RWPE2 (cell line): Measurements from ENCODE around the gene RRP12.
A peak's percentile ranks its signal among the peaks of the same experiment; 100 is the strongest.

Source experiments
- ATAC-seq: fragments of 200-7000 bp; cut with Tn5 transposase; 3 replicates; pipeline ENCODE4 v1.9.1; 2021; ENCODE audit warnings: low read depth
- DNase-seq: peaks from one replicate; pipeline ENCODE4 v3.0.0-alpha.2; 2020; ENCODE audit warnings: low spot score
- H3K27ac ChIP-seq: fragments of 450-650 bp; 2 replicates; pipeline ENCODE4 v1.5.1; 2017; ENCODE audit warnings: mild to moderate bottlenecking; ENCODE audit not compliant: poor library complexity, severe bottlenecking
- H3K27me3 ChIP-seq: fragments of 250-450 bp; sonication (Bioruptor Pico); 2 replicates; pipeline ENCODE4 v1.5.1; 2021; ENCODE audit warnings: mild to moderate bottlenecking, moderate library complexity; ENCODE audit not compliant: insufficient read depth, poor library complexity, severe bottlenecking
- H3K36me3 ChIP-seq: fragments of 250-450 bp; sonication (Bioruptor Pico); 2 replicates; pipeline ENCODE4 v1.5.1; 2020; ENCODE audit warnings: low read depth, mild to moderate bottlenecking, moderate library complexity
- H3K4me1 ChIP-seq: fragments of 250-450 bp; sonication (Bioruptor Pico); 2 replicates; pipeline ENCODE4 v1.5.1; 2021; ENCODE audit warnings: mild to moderate bottlenecking, moderate library complexity; ENCODE audit not compliant: insufficient read depth, poor library complexity, severe bottlenecking
- H3K4me3 ChIP-seq: fragments of 250-450 bp; sonication (Bioruptor Pico); 2 replicates; pipeline ENCODE4 v1.5.1; 2021; ENCODE audit warnings: mild to moderate bottlenecking, moderate library complexity; ENCODE audit not compliant: severe bottlenecking
- H3K9me3 ChIP-seq: fragments of 250-450 bp; sonication (Bioruptor Pico); 2 replicates; pipeline ENCODE4 v1.5.1; 2021; ENCODE audit warnings: mild to moderate bottlenecking, moderate library complexity; ENCODE audit not compliant: severe bottlenecking
- TF ChIP-seq, protein P1 (sequence below): fragments of 450-650 bp; IDR thresholded peaks from one replicate; pipeline ENCODE4 v1.5.1; 2017; ENCODE audit warnings: mild to moderate bottlenecking, moderate library complexity; ENCODE audit not compliant: poor library complexity, severe bottlenecking

Gene RRP12

GRCh38 chr10:97325754-97326153 is 75.4 kb downstream of the RRP12 start:
- Histone ChIP-seq H3K36me3 (no peaks in the 10 kb centered on the region), H3K4me1 (no peaks in the 10 kb centered on the region), H3K27me3 (no peaks in the 10 kb centered on the region), H3K9me3 (no peaks in the 10 kb centered on the region), H3K4me3 (no peak overlapping the region), H3K27ac (no peak overlapping the region)
- ATAC-seq (no peak), DNase-seq (no peak)
- TF ChIP-seq, protein P1, sequence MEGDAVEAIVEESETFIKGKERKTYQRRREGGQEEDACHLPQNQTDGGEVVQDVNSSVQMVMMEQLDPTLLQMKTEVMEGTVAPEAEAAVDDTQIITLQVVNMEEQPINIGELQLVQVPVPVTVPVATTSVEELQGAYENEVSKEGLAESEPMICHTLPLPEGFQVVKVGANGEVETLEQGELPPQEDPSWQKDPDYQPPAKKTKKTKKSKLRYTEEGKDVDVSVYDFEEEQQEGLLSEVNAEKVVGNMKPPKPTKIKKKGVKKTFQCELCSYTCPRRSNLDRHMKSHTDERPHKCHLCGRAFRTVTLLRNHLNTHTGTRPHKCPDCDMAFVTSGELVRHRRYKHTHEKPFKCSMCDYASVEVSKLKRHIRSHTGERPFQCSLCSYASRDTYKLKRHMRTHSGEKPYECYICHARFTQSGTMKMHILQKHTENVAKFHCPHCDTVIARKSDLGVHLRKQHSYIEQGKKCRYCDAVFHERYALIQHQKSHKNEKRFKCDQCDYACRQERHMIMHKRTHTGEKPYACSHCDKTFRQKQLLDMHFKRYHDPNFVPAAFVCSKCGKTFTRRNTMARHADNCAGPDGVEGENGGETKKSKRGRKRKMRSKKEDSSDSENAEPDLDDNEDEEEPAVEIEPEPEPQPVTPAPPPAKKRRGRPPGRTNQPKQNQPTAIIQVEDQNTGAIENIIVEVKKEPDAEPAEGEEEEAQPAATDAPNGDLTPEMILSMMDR, result no peak

GRCh38 chr10:97323501-97323900 is 77.6 kb downstream of the RRP12 start:
- DNase-seq (no peak), ATAC-seq (no peak)
- Histone ChIP-seq H3K4me3 (no peak overlapping the region), H3K27me3 (no peaks in the 10 kb centered on the region), H3K4me1 (no peaks in the 10 kb centered on the region), H3K27ac (no peak overlapping the region), H3K9me3 (no peaks in the 10 kb centered on the region), H3K36me3 (no peaks in the 10 kb centered on the region)
- TF ChIP-seq, protein P1, result no peak

DNA sequence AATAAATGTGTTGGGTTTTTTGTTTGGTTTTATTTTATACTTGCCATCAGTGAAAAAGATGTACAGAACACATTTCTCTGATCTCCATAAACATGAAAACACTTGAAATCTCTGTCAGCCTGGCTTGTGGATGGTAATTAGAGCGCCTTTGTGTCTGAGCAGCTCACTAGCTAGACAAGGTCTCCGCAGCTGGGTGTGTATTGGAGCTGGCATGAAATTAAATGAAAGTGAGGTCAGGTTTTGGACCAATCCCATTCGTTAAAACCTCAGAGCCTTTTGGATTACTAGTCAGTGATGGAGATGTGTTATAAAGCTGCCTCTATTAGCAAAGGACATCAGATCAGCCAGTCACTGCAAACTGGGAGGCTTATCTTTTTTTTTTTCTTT is 79.3 kb downstream of the RRP12 start:
- no peaks in the 10 kb centered on the region for H3K4me1 ChIP-seq
- H3K4me3 ChIP-seq, result no peak overlapping the region
- no peaks in the 10 kb centered on the region for H3K9me3 ChIP-seq
- DNase-seq, result no peak
- no peaks in the 10 kb centered on the region for H3K36me3 ChIP-seq
- no peak for ATAC-seq
- no peaks in the 10 kb centered on the region for H3K27me3 ChIP-seq
- no peak overlapping the region for H3K27ac ChIP-seq
- TF ChIP-seq, protein P1, result no peak

DNA sequence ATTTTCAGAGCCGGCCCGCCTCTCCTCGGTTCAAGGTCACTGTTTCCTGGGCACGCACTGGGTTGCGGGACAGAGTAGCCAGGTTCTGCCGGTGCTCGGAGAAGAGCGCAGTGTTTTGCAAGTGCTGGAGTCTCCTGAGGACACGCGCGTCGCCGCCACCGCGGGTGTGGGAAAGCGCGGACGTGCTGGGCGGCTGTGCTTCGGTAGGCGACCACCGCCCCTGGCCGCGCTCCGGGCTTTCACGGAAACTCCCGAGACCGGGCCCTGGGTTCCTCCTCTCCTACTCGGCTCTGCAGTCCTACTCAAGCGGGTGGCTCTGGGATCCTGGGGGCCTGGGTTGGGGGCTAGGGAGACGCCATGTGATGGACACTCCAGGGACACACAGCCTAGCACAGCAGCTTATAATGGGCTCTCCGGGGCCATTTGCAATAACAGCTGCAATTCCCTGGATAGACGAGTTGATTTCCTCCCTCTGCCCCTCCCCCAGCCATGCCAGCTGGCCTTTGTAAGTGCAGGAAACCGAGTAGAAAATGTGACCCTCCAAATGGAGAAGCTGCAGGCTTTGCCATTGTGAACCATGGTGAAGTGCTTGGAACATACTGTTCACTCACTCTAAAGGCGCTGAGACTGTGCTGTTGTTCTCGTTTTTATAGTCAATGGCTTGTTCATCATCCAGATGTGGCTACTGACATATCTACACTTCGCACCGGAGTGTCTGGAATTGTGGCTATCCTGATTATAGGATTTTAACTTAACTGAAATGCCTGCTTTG is 79.9 kb downstream of the RRP12 start:
- Histone ChIP-seq H3K4me3 (no peak overlapping the region), H3K27me3 (no peaks in the 10 kb centered on the region), H3K27ac (no peak overlapping the region), H3K4me1 (no peaks in the 10 kb centered on the region), H3K9me3 (no peaks in the 10 kb centered on the region), H3K36me3 (no peaks in the 10 kb centered on the region)
- ATAC-seq, result no peak
- no peak for DNase-seq
- TF ChIP-seq, protein P1, result no peak

DNA sequence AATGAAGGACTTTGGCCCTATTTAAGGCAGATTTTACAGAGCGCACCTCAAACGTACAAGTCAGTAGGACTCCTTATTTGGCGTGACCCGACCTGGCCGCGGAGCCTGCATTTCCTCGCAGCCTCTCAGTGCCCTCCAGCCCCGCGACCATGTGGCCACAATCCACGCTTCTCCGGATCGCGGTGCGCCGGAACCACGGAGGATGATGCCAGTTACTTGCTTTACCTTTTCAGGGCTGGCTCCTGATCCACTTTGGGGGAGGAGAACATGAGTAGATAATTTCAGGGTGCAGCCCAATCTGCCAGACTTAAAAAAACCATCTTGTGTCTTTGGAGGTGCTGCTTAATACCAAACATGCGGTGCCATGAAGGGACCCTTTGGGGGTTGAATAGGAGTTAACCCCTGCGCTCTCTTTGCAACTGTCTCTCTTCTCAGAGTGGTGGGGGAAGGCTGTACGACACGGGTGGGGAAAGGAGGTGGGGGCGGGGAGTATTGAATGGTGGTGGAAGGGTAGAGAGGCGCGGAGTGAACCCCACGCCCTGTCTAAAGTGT is 80.6 kb downstream of the RRP12 start:
- no peaks in the 10 kb centered on the region for H3K4me1 ChIP-seq
- no peaks in the 10 kb centered on the region for H3K27me3 ChIP-seq
- no peaks in the 10 kb centered on the region for H3K36me3 ChIP-seq
- peak overlapping the region; percentile 72 for H3K4me3 ChIP-seq
- ATAC-seq (no peak), DNase-seq (no peak)
- no peaks in the 10 kb centered on the region for H3K9me3 ChIP-seq
- H3K27ac ChIP-seq, result no peak overlapping the region
- TF ChIP-seq, protein P1, result no peak
